Large intestine (tissue), 3 donors: ENCODE measurements around the gene NRXN3. TPM values are rescaled to one million over a fixed set of nuclear protein-coding genes. Genes with fewer than 3 reads are reported as not detected.

Experiments used
- DNase-seq, 2 donors: peaks; one replicate each; pipeline versions ENCODE4 v3.0.0 to v3.0.0-alpha.2; 2013
- H3K27ac ChIP-seq: one replicate; pipeline ENCODE4 v1.5.1; 2013; ENCODE audit warnings: low read length
- H3K27me3 ChIP-seq: 2 replicates; pipeline ENCODE4 v1.6.1; 2013; ENCODE audit warnings: low read length; ENCODE audit not compliant: control insufficient read depth, insufficient read depth
- H3K36me3 ChIP-seq: 2 replicates; pipeline ENCODE4 v1.6.1; 2013; ENCODE audit warnings: low read length; ENCODE audit not compliant: control insufficient read depth, insufficient read depth
- H3K4me1 ChIP-seq: one replicate; pipeline ENCODE4 v1.6.1; 2013; ENCODE audit warnings: low read length; ENCODE audit not compliant: control insufficient read depth, insufficient read depth
- H3K4me3 ChIP-seq: one replicate; pipeline ENCODE4 v1.5.1; 2013; ENCODE audit warnings: low read length
- H3K9me3 ChIP-seq: one replicate; pipeline ENCODE4 v1.6.1; 2013; ENCODE audit warnings: mild to moderate bottlenecking, low read depth, low read length, moderate library complexity; ENCODE audit not compliant: control insufficient read depth
- WGBS: methylation state at CpG from one replicate; pipeline ENCODE4 v1.1.5; 2013; ENCODE audit warnings: low lambda C conversion rate; ENCODE audit not compliant: insufficient coverage; 5-methylcytosine and 5-hydroxymethylcytosine counted together
- polyA plus RNA-seq: library from polyadenylated mRNA; unstranded; fragments of 120-200 nt; gene quantifications from one replicate; pipeline ENCODE4 v1.2.1, GENCODE V29; 2013

The NRXN3 gene
- polyA plus RNA-seq, 1 donor = 12.8 TPM

DNA sequence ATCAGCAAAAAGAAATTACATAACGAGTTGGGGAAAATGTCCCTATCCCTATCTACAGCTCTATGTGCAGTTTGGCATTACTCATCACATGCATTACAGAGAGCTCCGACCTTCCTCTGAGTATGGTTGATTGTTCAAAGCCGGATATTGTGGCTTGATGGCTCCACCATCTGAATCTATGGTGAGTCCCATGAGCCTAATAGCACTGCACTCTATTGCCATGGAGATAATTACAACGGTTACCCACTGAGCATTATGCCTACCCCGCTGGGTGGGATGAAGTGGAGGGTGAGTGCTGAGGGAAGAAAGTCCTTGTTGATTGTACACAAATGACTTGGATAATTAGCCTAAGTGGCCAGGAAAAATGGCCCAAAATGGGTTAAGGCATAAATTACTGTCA, 800.5 kb downstream of the NRXN3 start:
- 100% methylated on average over 3 of the region's 5 CpGs for WGBS
- Histone ChIP-seq H3K36me3 (no peaks in the 10 kb centered on the region), H3K4me1 (no peaks in the 10 kb centered on the region), H3K4me3 (no peak overlapping the region), H3K27me3 (no peaks in the 10 kb centered on the region), H3K27ac (no peak overlapping the region), H3K9me3 (no peaks in the 10 kb centered on the region)
- no peak for DNase-seq

DNA sequence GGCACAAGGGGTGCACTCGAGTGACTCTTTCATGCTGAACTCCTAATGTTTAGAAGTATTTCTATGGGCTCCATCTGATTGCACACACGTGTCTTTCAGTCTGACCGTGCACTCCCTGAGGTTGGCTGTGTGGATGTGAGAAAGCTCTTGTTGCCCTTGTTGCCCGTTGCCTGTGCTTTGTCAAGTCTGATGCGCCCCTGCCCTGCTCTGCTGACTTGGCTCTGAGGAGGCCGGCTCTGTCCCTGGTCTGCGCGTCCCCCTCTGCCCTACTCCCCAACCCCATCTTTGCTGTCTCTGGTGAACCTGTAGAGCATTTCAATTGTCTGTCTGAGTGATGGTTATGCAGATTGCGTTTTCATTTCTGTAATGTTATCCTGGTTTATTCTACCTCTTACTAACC, 802.3 kb downstream of the NRXN3 start:
- H3K36me3 ChIP-seq = no peaks in the 10 kb centered on the region
- no peak for DNase-seq
- H3K27me3 ChIP-seq = no peaks in the 10 kb centered on the region
- no peak overlapping the region for H3K4me3 ChIP-seq
- no peaks in the 10 kb centered on the region for H3K4me1 ChIP-seq
- H3K9me3 ChIP-seq = no peaks in the 10 kb centered on the region
- WGBS = no CpG with 5 or more reads among the region's 9 CpGs
- H3K27ac ChIP-seq = no peak overlapping the region

DNA sequence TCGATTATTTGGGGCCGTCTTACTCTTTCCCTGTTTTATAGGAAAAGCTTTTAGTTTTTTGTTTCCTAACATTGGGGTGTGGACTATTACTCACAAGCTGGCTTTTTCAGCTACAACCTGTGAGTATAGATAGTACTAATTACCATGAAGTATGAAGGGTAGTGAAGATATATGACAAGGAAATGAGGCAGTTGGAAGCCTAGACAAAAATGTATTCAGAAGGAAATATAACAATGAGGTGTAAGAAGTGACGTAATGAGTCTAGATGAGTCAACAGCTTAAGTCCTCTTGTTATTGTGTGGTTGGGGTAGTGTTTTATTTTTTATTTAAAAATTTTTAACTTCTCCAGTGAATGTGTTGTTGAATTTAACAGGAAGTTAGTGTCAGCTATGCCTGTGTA, 804.5 kb downstream of the NRXN3 start:
- no peak overlapping the region for H3K27ac ChIP-seq
- no peak for DNase-seq
- 80% methylated on average over 1 of the region's 3 CpGs for WGBS
- H3K36me3 ChIP-seq = no peaks in the 10 kb centered on the region
- no peak overlapping the region for H3K4me3 ChIP-seq
- H3K4me1 ChIP-seq = no peaks in the 10 kb centered on the region
- no peaks in the 10 kb centered on the region for H3K9me3 ChIP-seq
- H3K27me3 ChIP-seq = no peaks in the 10 kb centered on the region

DNA sequence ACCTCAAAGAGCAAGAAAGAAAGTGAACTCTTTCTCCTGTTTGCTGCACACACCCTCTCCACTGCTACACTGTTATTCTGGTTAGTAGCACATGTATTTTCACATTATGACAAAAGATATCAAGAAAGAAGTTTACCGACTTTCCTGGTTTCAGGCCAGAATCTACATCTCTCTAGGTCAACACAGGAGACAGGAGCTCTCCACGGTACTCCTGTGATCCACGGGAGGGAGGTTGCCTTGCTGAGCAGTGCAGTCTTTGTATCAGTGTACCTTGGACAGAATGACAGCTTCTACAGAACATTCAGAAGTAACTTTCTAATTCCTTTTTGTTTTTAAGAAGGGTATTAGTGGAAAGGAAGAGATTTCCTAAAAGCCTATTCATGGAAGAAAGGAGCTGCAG, 805.6 kb downstream of the NRXN3 start:
- no peak overlapping the region for H3K4me3 ChIP-seq

DNA sequence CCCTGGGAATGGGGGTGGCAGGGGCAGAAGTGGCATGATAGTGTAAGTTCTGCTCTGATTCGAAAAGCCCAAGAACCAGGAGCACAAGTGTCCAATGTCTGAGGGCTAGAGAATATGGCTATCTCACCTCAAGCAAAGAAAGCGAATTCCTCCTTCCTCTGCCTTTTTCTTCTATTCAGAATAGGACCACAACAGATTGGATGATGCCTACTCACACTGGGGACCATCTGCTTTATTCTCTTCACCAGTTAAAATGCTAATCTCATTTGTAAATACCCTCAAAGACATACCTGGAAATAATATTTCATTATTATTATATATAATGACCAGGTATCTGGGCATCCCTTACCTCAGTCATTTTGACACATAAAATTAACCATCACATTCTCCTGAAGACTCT, 808.7 kb downstream of the NRXN3 start:
- no CpG with 5 or more reads among the region's 2 CpGs for WGBS
- Histone ChIP-seq H3K9me3 (no peaks in the 10 kb centered on the region), H3K27ac (no peak overlapping the region), H3K4me3 (no peak overlapping the region), H3K4me1 (no peaks in the 10 kb centered on the region), H3K27me3 (no peaks in the 10 kb centered on the region), H3K36me3 (no peaks in the 10 kb centered on the region)
- no peak for DNase-seq

More for the DNA sequence above, 805.6 kb downstream of the NRXN3 start:
- no CpG with 5 or more reads among the region's 3 CpGs for WGBS
- Histone ChIP-seq H3K9me3 (no peaks in the 10 kb centered on the region), H3K4me1 (no peaks in the 10 kb centered on the region), H3K27me3 (no peaks in the 10 kb centered on the region), H3K36me3 (no peaks in the 10 kb centered on the region), H3K27ac (no peak overlapping the region)
- peak in 1 of 2 donors; percentile 3 for DNase-seq

DNA sequence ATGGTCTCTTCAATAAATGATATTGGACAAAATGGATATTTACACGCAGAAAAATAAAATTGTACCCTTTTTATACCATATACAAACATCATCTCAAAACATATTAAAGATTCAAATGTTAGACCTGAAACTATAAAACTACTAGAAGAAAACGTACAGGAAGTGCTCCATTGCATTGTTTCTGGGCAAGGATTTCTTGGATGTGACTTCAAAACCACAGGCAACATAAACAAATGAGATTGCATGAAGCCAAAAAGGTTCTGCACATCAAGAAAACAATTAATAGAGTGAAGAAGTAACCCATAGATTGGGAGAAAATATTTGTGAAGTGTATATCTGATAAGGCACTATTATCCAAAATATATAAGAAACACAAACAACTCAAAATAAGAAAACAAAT, 812.4 kb downstream of the NRXN3 start:
- H3K4me1 ChIP-seq = no peaks in the 10 kb centered on the region
- no CpG with 5 or more reads among the region's 2 CpGs for WGBS
- no peak for DNase-seq

DNA sequence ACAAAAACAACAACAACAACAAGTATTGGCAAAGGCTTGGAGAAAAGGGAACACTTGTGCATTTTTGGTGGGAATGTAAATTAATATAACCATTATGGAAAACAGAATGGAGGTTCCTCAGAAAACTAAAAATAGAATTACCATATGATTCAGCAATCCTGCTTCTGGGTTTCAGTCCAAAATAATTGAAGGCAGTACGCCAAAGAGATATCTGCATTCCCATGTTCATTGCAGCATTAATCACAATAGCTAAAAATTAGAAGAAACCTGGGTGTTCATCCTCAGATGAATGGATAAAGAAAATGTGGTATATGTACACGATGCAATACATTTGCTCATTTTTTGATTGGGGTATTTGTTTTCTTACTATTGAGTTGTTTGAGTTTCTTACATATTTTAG, 813.0 kb downstream of the NRXN3 start:
- no peaks in the 10 kb centered on the region for H3K36me3 ChIP-seq
- H3K27me3 ChIP-seq = peaks cover 2% of the 10 kb centered on the region
- no CpG with 5 or more reads among the region's 2 CpGs for WGBS
- no peaks in the 10 kb centered on the region for H3K9me3 ChIP-seq
- DNase-seq = no peak
- no peaks in the 10 kb centered on the region for H3K4me1 ChIP-seq
- H3K4me3 ChIP-seq = no peak overlapping the region
- no peak overlapping the region for H3K27ac ChIP-seq

More for the DNA sequence above, 812.4 kb downstream of the NRXN3 start:
- Histone ChIP-seq H3K27ac (no peak overlapping the region), H3K9me3 (no peaks in the 10 kb centered on the region), H3K4me3 (no peak overlapping the region), H3K27me3 (no peaks in the 10 kb centered on the region), H3K36me3 (no peaks in the 10 kb centered on the region)

DNA sequence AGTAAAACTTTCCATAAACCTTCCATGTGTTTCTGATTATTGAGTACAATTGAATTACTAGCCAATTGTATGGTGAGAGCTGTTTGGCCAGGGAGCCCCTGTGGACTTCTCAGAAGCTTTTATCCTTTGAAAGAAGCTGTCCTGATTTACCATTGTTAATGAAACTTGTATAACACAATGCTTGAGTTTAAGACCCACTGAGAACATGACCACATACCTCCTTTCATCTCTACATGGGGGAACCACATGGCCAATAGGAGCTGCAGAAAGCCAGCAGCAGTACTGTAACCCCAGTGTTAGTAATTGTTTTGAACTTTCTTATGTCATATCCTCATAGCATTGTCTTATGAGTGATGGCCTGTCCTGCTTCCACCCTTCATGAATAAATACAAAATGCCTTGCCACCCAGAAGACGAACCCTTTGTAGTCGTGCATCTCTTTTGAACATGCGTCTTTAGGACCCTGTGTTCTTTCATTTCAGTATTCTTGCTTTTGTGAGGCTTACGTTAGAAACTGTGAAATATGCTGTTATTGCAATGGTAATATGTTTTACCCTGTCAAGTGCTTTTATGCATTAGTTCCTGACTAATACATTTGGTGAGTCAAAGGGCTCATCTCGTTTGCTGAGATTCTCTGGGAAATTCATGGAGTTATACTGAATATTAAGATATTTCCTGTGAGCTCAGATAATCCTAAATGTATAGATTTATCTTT, 815.7 kb downstream of the NRXN3 start:
- 93% methylated on average over 2 of the region's 5 CpGs for WGBS
- H3K36me3 ChIP-seq = no peaks in the 10 kb centered on the region
- H3K27ac ChIP-seq = no peak overlapping the region
- H3K4me1 ChIP-seq = no peaks in the 10 kb centered on the region
- peaks cover 2% of the 10 kb centered on the region for H3K27me3 ChIP-seq
- H3K9me3 ChIP-seq = no peaks in the 10 kb centered on the region
- H3K4me3 ChIP-seq = no peak overlapping the region
- no peak for DNase-seq

DNA sequence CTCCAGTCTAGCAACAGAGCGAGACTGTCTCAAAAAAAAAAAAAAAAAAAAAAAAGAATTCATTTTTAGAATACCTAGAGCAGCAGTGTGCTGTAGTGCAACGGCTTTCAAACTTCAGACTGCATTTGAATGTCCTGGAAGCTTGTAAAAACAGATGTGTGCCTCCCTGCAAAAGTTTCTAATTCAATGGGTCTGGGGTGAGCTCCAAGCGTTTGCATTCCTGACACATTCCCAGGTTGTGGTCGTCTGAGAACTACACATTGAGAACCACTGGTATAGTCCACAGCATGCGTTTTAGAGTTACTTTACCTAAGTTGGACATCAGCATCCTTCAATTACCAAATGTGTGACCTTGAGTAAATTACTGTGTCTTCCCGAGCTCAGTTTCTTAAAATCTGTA, 816.8 kb downstream of the NRXN3 start:
- 50% methylated on average over 1 of the region's 6 CpGs for WGBS
- no peak overlapping the region for H3K27ac ChIP-seq
- no peak for DNase-seq
- H3K4me1 ChIP-seq = no peaks in the 10 kb centered on the region
- H3K27me3 ChIP-seq = peaks cover 2% of the 10 kb centered on the region
- H3K36me3 ChIP-seq = no peaks in the 10 kb centered on the region
- no peak overlapping the region for H3K4me3 ChIP-seq
- no peaks in the 10 kb centered on the region for H3K9me3 ChIP-seq

DNA sequence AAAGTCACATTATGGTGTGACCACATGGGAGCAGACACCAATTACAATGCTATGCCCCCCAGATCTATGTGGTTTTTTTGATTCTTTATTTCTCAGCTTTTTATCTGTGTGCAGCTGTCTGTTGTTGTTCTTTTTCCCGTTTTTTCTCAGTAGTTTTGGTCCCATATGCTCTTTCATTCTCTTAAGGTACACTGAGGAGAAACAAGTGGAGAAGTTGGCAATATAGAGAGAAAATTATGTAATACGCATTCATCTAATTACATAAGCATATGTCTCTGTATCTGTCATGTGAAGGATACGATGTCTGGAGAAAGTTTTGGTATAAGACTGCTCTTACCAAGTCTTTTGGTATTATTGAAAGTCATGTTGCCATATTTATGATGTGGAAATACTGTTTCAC, 819.0 kb downstream of the NRXN3 start:
- 56% methylated on average over 1 of the region's 3 CpGs for WGBS
- no peak for DNase-seq
- Histone ChIP-seq H3K4me1 (no peaks in the 10 kb centered on the region), H3K27ac (no peak overlapping the region), H3K4me3 (no peak overlapping the region), H3K9me3 (no peaks in the 10 kb centered on the region), H3K27me3 (peaks cover 2% of the 10 kb centered on the region), H3K36me3 (no peaks in the 10 kb centered on the region)

DNA sequence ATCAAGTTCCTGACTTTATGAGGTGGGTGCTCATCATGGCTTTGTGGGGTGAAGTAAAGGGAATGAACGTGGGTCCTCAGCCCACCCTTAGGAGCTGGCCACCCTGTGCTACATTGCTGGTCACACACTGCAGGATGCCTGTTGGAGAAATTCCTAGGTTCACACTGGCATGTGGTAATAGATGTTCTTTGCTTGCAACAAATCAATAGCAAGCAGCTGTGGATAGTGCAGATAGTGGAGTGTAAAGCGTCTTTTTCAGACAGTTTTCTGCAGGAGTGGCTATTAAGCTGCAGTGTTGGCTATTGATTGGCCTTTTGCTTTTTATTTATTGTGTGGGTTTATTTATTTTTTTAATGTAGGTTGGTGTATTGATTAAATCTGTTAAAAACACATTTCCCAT, 822.7 kb downstream of the NRXN3 start:
- H3K27me3 ChIP-seq = peaks cover under 1% of the 10 kb centered on the region
- H3K4me3 ChIP-seq = no peak overlapping the region
- DNase-seq = no peak
- H3K27ac ChIP-seq = no peak overlapping the region
- no peaks in the 10 kb centered on the region for H3K36me3 ChIP-seq
- no peaks in the 10 kb centered on the region for H3K4me1 ChIP-seq
- no CpG with 5 or more reads among the region's 2 CpGs for WGBS
- no peaks in the 10 kb centered on the region for H3K9me3 ChIP-seq
